ENCODE results near the gene TPH1.

The TPH1 gene

DNA sequence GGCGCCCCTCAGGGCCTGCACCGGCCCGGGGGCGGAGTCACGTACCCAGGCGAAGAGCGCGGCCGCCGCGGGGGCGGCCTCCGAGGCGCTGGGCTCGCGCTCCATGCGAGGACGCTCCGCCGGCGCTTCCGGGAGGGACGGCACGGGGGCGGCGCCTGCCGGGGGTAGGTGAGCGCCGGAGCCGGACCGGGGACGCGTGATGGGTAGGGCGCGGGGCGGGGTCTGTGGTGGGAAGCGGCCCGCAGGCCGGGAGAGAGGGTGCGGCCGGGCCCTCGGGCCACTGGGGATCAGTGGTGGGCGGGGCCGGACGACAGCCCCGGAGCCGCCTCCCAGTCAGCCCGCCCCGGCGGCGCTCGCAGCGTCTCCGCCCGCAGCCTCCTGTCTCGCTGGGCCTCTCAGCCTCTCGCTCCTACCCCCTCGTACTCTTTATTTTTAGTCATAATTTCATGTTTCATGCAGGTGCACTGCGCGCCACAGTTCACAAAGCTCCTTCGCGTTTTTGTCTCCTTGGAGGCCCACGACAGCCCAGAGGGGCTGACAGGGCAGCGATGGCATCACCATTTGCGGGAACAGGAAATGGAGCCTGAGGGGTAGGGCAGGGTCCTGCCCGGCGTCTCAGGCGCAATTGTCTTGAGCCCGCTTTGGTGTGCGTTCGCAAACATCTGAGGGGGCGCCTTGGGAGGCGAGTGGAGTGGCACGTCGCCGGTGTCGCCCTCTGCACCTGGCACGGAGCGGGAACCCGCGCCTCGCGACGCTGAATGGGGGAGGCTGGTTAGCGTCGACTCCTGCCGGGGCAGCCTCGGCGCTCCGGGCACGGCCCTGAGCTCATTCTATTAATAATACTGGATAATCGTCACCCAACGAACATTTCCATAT, 32.9 kb downstream of the TPH1 start, which contains the start of gene SERGEF:
TSS of gene SERGEF (minus strand) at position 142 of the 876 bp plus-strand sequence. CDS start at position 105, 37 bp downstream.
- TF ChIP-seq, protein P1, sequence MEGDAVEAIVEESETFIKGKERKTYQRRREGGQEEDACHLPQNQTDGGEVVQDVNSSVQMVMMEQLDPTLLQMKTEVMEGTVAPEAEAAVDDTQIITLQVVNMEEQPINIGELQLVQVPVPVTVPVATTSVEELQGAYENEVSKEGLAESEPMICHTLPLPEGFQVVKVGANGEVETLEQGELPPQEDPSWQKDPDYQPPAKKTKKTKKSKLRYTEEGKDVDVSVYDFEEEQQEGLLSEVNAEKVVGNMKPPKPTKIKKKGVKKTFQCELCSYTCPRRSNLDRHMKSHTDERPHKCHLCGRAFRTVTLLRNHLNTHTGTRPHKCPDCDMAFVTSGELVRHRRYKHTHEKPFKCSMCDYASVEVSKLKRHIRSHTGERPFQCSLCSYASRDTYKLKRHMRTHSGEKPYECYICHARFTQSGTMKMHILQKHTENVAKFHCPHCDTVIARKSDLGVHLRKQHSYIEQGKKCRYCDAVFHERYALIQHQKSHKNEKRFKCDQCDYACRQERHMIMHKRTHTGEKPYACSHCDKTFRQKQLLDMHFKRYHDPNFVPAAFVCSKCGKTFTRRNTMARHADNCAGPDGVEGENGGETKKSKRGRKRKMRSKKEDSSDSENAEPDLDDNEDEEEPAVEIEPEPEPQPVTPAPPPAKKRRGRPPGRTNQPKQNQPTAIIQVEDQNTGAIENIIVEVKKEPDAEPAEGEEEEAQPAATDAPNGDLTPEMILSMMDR (conservative IDR thresholded peaks at IDR 0.05; ENCODE audit: low read depth, low read length) = no peak
- peak within 1 kb of the TSS; percentile 82 for H3K4me3 ChIP-seq (ENCODE audit: low read depth, low read length)
- peak; percentile 88 for DNase-seq (ENCODE audit: low read depth)

DNA sequence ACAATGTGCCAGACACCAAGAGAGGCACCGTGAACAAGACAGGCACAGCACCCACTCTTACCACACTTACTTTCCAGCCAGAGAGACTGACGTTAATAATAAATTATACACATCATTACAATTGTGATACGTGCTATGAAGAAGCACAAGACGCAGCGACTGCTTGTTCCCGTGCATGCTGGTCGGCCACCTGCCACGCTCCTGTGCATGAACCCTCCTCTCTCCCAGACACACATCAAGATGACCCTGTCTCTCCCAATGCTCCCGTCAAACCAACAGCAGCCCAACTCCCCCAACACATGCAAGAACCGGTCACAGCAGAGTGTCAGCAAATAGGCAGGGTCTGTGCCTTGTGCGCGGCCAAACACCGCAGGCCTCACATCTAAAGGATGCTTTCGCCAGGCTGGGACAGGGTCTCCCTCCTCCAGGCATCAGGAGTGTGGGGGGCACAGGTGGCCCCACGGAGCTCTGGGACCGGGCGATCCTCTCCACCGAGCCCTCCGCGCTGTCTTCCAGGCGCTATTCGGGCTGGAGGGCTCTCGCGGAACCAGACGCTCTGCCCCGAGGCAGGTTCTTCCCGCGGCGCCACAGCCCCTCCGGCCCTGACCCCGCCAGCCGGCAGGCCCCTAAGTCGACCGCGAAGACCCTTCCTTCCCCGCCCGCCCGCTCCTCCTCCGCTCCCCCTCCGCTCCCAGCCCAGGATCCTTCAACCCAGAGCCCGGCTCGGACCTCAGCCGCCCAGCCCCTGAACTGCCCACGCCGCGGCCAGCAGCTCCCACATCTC, 33.8 kb downstream of the TPH1 start:
- TF ChIP-seq, protein P1 (conservative IDR thresholded peaks at IDR 0.05; ENCODE audit: low read depth, low read length) = no peak
- peak; percentile 32 for DNase-seq (ENCODE audit: low read depth)
- H3K4me3 ChIP-seq (ENCODE audit: low read depth, low read length) = peak overlapping the region; percentile 82

DNA sequence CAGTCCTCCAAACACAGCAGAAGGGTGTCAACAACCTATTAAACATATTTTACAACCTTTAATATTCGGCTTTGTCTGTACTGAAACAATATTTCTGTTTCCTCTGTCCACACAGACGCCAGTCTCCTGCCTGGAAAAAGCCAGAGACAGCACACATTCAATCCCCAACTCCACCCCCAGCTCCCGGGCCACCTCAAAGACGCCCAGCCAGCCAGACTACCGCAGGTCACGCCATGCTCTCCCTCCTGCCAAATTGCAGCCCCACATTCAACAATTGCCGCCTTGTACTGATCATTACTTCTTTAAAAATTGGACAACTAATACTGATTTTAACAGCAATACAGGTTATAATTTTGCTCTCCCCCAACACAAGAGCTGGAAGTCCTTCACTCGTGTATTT, 34.4 kb downstream of the TPH1 start:
- DNase-seq (ENCODE audit: low read depth) = no peak
- TF ChIP-seq, protein P1 (conservative IDR thresholded peaks at IDR 0.05; ENCODE audit: low read depth, low read length) = no peak
- H3K4me3 ChIP-seq (ENCODE audit: low read depth, low read length) = peak overlapping the region; percentile 82

DNA sequence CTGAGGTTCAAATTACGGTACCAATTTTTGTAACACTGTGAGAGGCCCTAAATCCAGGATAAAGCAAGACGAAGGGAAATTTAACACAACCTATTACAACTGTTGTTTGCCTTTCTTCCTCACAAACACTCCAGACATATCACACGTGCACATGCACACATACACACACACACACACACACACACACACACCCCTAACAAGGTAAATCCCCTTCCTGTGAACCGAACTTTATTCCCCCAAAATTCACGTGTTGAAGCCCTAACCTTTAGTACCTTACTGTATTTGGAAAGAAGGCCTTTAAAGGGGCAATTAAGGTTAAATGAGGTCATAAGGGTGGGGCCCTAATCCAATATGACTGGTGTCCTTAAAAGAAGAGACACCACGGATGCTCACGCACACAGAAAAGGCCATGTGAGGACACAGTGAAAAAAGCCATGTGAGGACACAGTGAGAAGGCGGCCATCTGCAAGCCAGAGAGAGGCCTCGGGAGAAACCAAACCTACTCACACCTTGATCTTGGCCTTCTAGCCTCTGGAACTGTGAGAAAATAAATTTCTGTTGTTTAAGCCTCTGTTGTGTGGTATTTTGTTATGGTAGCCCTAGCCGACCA, 35.0 kb downstream of the TPH1 start:
- no peak for DNase-seq (ENCODE audit: low read depth)
- no peak overlapping the region for H3K4me3 ChIP-seq (ENCODE audit: low read depth, low read length)
- TF ChIP-seq, protein P1 (conservative IDR thresholded peaks at IDR 0.05; ENCODE audit: low read depth, low read length) = no peak

DNA sequence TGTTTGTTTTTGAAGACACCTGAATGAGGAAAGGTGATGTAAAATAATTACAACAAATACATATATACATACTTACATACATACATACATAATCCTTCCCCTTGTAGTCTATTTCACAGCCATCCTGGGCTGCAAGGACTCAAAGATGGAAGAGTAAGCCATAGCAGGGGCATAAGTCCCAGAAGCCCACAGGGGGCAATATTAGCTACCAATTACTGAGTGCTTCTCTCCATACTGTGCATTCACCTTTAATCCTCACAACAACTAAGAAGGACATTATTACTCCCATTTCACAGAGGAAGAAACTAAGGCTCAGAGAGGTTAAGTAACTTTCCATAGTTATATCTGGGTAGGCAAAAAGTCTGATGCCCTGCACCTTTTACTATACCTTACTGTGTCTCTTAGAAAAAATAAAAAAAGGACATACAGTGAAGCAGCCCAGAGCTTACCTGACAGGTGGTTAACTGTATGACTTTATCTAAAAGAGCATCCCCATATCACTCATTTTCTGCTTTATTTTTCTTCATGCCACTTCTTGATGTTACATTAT, 35.9 kb downstream of the TPH1 start:
- H3K4me3 ChIP-seq (ENCODE audit: low read depth, low read length) = no peak overlapping the region
- DNase-seq (ENCODE audit: low read depth) = no peak
- TF ChIP-seq, protein P1 (conservative IDR thresholded peaks at IDR 0.05; ENCODE audit: low read depth, low read length) = peak; percentile 10

DNA sequence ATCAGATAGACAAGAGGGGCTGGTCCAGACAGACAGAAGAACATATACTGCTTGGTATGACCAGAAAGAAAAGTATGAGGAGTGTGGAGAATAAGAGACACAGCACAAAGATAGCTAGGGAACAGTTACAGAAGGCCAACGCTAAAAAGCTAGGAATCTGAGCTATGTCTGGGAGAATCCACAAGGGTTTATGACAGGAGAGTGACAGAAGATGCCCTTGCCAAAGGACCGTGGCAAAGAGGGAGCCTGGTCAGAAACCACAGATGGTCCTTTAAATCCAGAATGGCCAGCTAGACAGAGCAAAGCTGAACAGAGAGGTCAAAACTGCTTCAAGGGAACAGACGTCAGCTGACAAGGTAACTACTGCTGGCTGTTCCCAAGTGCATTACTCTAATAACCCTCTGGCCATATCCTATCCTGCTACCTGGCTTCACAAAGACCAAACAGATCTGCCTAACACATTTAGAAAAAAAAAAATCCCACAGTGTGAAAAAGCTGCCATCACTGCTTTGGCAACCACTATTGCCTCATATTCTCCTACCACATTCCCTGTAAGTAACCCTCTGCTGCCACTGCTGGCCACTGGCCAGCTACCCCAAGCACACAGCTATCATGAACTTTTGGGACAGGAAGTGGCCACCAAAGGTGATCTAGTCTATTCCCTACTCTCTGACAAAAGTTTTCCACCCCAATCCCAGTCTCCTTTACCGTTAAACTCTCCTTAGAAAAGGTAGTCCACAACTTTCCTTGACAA, 40.5 kb downstream of the TPH1 start:
- H3K4me3 ChIP-seq (ENCODE audit: low read depth, low read length) = no peak overlapping the region
- TF ChIP-seq, protein P1 (conservative IDR thresholded peaks at IDR 0.05; ENCODE audit: low read depth, low read length) = no peak
- no peak for DNase-seq (ENCODE audit: low read depth)

All from choroid plexus epithelial cell (primary cell).